Breast epithelium (tissue), 4 donors: ENCODE results near the gene METTL8. TPM values are rescaled to one million over a fixed set of nuclear protein-coding genes. Genes with fewer than 3 reads are reported as not detected.

Experiments
- DNase-seq, 2 donors: peaks; one replicate each; pipeline ENCODE4 v3.0.0-alpha.2; 2019; ENCODE audit warnings: low spot score in 2 of 2
- H3K27ac ChIP-seq, 2 donors: fragments of 200-600 bp; sonication (generic) in 1 of 2; one replicate each; pipeline ENCODE4 v1.5.1; 2016 to 2019; ENCODE audit warnings: mild to moderate bottlenecking in 1 of 2
- H3K27me3 ChIP-seq, 2 donors: fragments of 200-600 bp; sonication (generic) in 1 of 2; one replicate each; pipeline versions ENCODE4 v1.5.1 to v1.6.0; 2017 to 2019; ENCODE audit warnings: control low read depth in 1 of 2, mild to moderate bottlenecking in 1 of 2
- H3K36me3 ChIP-seq: fragments of 200-600 bp; one replicate; pipeline ENCODE4 v1.5.1; 2019
- H3K4me1 ChIP-seq, 2 donors: fragments of 200-600 bp; sonication (generic); one replicate each; pipeline ENCODE4 v1.5.1; 2016 to 2019; ENCODE audit warnings: control low read depth in 1 of 2
- H3K4me3 ChIP-seq, 3 donors: fragments of 200-600 bp; sonication (generic); 1 replicate in 2 of 3; 2 replicates in 1 of 3; pipeline ENCODE4 v1.5.1; 2016 to 2019; ENCODE audit warnings: mild to moderate bottlenecking in 3 of 3, moderate library complexity in 2 of 3
- H3K9me3 ChIP-seq, 2 donors: fragments of 200-600 bp; sonication (generic) in 1 of 2; one replicate each; pipeline ENCODE4 v1.5.1; 2016 to 2019; ENCODE audit warnings: control low read depth in 1 of 2
- CTCF ChIP-seq, 3 donors: fragments of 450-650 bp; IDR thresholded peaks; one replicate each; pipeline ENCODE4 v1.5.1; 2016 to 2017; ENCODE audit warnings: antibody characterized with exemption in 3 of 3, mild to moderate bottlenecking in 3 of 3, moderate library complexity in 3 of 3
- POLR2A ChIP-seq: fragments of 450-650 bp; IDR thresholded peaks from one replicate; pipeline ENCODE4 v1.6.1; 2016; ENCODE audit warnings: antibody characterized with exemption, mild to moderate bottlenecking, moderate library complexity
- POLR2AphosphoS5 ChIP-seq, 3 donors: sonication (generic); formaldehyde crosslinking; IDR thresholded peaks; one replicate each; pipeline ENCODE4 v1.6.1; 2017; ENCODE audit warnings: antibody characterized with exemption in 3 of 3
- intact Hi-C: fragments of 100-400 bp; cut with DNase I; formaldehyde crosslinking; loops from one replicate; pipeline ENCODE4 v1.15.1; 2023; ENCODE audit warnings: low total_unique reads
- total RNA-seq, 3 donors: library from RNA; depleted of rRNA; stranded (reverse); fragments of >200 nt; gene quantifications; one replicate each; pipeline ENCODE4 v1.1.0, GENCODE V29; 2016

Gene METTL8
- total RNA-seq, 3 donors from 2014 or later: 21.4 to 26.9 (median 22.9) TPM

GRCh38 chr2:171406044-171406443 lies 27.7 kb downstream of the METTL8 start:
- TF ChIP-seq POLR2A (no peak), CTCF (IDR thresholded peaks at IDR 0.05) (no peak), POLR2AphosphoS5 (IDR thresholded peaks at IDR 0.05) (no peak)
- intact Hi-C loops: no loop called here
- H3K4me3 ChIP-seq: no peak overlapping the region

GRCh38 chr2:171405546-171405945 lies 28.2 kb downstream of the METTL8 start:
- no peak for TF ChIP-seq CTCF (IDR thresholded peaks at IDR 0.05)
- no peak for TF ChIP-seq POLR2AphosphoS5 (IDR thresholded peaks at IDR 0.05)
- no peak for TF ChIP-seq POLR2A
- intact Hi-C loops: no loop called here
- DNase-seq: no peak
- H3K9me3 ChIP-seq: no peaks in the 10 kb centered on the region
- no peak overlapping the region for H3K27ac ChIP-seq
- H3K36me3 ChIP-seq: no peaks in the 10 kb centered on the region
- peaks cover 0 to 3% of the 10 kb centered on the region in 2 donors for H3K4me1 ChIP-seq
- H3K27me3 ChIP-seq: no peaks in the 10 kb centered on the region
- H3K4me3 ChIP-seq: no peak overlapping the region

More at GRCh38 chr2:171406044-171406443, 27.7 kb downstream of the METTL8 start:
- H3K9me3 ChIP-seq: no peaks in the 10 kb centered on the region
- no peaks in the 10 kb centered on the region for H3K36me3 ChIP-seq
- H3K27me3 ChIP-seq: no peaks in the 10 kb centered on the region
- DNase-seq: no peak
- H3K27ac ChIP-seq: no peak overlapping the region
- H3K4me1 ChIP-seq: peaks cover 0 to 3% of the 10 kb centered on the region in 2 donors

- Histone ChIP-seq H3K9me3 (no peaks in the 10 kb centered on the region), H3K27me3 (no peaks in the 10 kb centered on the region), H3K36me3 (no peaks in the 10 kb centered on the region), H3K4me3 (no peak overlapping the region), H3K27ac (no peak overlapping the region), H3K4me1 (no peaks in the 10 kb centered on the region)
- TF ChIP-seq CTCF (IDR thresholded peaks at IDR 0.05) (no peak), POLR2A (no peak), POLR2AphosphoS5 (IDR thresholded peaks at IDR 0.05) (no peak)
- DNase-seq: no peak
- intact Hi-C loops: no loop called here
Measured at GRCh38 chr2:171404719-171405118, 29.1 kb downstream of the METTL8 start.

- Histone ChIP-seq H3K36me3 (no peaks in the 10 kb centered on the region), H3K4me3 (no peak overlapping the region), H3K27ac (no peak overlapping the region), H3K4me1 (no peaks in the 10 kb centered on the region), H3K9me3 (no peaks in the 10 kb centered on the region), H3K27me3 (no peaks in the 10 kb centered on the region)
- intact Hi-C loops: no loop called here
- TF ChIP-seq POLR2A: no peak
- no peak for TF ChIP-seq CTCF (IDR thresholded peaks at IDR 0.05)
- TF ChIP-seq POLR2AphosphoS5 (IDR thresholded peaks at IDR 0.05): no peak
- DNase-seq: no peak
Measured at GRCh38 chr2:171404261-171404660, 29.5 kb downstream of the METTL8 start.

GRCh38 chr2:171402906-171403580 lies 30.7 kb downstream of the METTL8 start:
- H3K27me3 ChIP-seq: no peaks in the 10 kb centered on the region
- TF ChIP-seq POLR2A (no peak), CTCF (IDR thresholded peaks at IDR 0.05) (no peak), POLR2AphosphoS5 (IDR thresholded peaks at IDR 0.05) (no peak)
- no peak overlapping the region for H3K27ac ChIP-seq
- H3K36me3 ChIP-seq: no peaks in the 10 kb centered on the region
- no peak for DNase-seq
- no peaks in the 10 kb centered on the region for H3K9me3 ChIP-seq
- H3K4me1 ChIP-seq: no peaks in the 10 kb centered on the region
- intact Hi-C loops: no loop called here
- no peak overlapping the region for H3K4me3 ChIP-seq
